PC-9 (cell line): ENCODE results near the gene FTO.

ENCODE experiments used
- EZH2 ChIP-seq: fragments of 200-600 bp; sonication (generic); IDR thresholded peaks from 2 replicates; pipeline ENCODE4 v1.8.0; 2017; ENCODE audit warnings: antibody characterized with exemption, low read depth
- TF ChIP-seq, protein P1 (sequence below): fragments of 200-600 bp; sonication (generic); conservative IDR thresholded peaks from 2 replicates; pipeline ENCODE4 v1.6.1; 2017; ENCODE audit warnings: mixed run types, antibody characterized with exemption, mild to moderate bottlenecking, moderate library complexity

DNA sequence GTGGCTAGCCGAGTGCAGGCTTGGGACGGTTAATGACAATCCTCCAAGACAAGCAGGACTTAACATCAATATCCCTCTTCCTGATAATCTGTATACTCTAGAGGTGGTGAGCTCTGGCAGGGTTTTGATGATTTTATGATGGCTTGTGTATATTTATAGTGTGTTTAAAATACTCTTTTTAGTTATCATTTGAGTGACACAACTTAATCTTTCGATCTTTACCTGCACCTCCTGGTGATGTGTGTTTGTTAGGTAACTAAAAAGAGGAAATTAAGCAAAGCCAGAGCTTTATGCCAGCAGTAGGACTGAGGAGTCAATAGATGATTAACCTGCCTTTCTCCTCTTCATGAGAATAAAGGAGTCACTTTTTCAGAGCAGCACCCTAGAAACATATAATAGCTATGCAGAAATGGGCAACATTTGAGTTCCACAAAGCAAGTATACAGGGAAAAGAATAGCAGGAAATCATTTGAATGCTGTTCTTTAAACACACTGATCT, 372.1 kb downstream of the FTO start:
- no peak for TF ChIP-seq EZH2
- TF ChIP-seq, protein P1, sequence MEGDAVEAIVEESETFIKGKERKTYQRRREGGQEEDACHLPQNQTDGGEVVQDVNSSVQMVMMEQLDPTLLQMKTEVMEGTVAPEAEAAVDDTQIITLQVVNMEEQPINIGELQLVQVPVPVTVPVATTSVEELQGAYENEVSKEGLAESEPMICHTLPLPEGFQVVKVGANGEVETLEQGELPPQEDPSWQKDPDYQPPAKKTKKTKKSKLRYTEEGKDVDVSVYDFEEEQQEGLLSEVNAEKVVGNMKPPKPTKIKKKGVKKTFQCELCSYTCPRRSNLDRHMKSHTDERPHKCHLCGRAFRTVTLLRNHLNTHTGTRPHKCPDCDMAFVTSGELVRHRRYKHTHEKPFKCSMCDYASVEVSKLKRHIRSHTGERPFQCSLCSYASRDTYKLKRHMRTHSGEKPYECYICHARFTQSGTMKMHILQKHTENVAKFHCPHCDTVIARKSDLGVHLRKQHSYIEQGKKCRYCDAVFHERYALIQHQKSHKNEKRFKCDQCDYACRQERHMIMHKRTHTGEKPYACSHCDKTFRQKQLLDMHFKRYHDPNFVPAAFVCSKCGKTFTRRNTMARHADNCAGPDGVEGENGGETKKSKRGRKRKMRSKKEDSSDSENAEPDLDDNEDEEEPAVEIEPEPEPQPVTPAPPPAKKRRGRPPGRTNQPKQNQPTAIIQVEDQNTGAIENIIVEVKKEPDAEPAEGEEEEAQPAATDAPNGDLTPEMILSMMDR, result no peak
